ENCODE measurements around the gene IL1R2.

IL1R2 gene, protein sequence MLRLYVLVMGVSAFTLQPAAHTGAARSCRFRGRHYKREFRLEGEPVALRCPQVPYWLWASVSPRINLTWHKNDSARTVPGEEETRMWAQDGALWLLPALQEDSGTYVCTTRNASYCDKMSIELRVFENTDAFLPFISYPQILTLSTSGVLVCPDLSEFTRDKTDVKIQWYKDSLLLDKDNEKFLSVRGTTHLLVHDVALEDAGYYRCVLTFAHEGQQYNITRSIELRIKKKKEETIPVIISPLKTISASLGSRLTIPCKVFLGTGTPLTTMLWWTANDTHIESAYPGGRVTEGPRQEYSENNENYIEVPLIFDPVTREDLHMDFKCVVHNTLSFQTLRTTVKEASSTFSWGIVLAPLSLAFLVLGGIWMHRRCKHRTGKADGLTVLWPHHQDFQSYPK

DNA sequence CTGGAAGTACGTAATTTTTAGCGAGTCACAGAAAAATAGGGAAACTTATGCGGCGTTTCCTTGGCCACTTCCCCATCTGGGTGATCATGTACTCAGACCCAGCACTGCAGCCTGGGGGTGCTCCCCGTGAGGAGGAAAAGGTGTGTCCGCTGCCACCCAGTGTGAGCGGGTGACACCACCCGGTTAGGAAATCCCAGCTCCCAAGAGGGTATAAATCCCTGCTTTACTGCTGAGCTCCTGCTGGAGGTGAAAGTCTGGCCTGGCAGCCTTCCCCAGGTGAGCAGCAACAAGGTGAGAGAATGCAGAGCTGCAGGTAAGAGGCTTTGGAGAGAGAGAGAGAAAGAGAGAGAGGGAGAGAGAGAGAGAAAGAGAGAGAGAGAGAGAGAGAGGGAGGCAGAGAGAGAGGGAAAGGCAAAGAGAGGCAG is at the start of gene IL1R2:
TSS of gene IL1R2 (plus strand) at position 240 of the 425 bp plus-strand sequence. CDS start 16,616 bp downstream, outside the sequence.
- DNase-seq, result no peak

DNA sequence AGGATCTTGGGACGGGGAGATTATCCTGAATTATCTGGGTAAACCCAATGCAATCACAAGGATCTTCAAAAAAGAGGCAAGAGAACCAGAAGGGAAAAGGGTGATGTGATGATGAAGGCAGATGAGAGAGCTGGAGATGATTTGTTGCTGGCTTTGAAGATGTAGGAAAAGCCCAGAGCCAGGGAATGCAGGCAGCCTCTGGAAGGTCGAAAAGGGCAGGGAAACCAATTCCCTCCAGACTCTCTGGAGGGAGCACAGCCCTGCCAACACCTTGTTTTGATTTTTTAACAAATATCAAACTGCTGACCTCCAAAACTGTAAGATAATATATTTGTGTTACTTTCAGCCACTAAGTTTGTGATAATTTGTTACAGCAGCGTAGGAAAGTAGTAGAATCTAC is 48.9 kb upstream of the IL1R2 start:
- no peak for DNase-seq

DNA sequence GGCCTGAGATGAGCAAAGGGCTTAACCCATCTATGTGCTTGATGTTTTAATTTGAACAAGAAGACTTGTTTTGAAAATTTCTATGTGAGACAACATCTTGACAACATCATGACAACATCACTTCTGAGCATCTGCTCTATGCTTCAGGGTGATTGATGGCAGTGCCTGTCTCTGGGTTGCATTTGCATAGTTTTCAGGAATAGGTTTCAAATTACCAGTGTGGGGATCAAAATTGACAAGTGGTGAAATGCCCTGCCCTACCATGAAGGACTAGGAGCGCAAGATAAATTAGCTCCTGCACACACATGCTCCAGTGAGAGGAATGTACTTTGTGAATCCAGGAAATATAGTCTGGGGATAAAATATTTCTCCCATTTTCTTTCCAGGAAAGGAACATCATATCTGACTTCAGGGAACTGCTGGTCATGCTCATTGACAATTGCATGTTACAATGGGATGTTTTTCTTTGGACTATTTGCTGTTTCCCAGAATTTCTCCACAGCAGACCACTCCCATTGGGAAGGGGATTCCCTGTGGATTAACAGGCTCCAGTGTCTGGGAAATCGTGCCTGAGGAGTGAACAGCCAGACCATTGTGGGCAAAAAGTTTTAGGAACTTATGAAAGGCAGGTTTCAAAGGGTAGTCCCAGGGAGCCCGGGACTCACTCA is 45.3 kb upstream of the IL1R2 start:
- DNase-seq, result no peak

DNA sequence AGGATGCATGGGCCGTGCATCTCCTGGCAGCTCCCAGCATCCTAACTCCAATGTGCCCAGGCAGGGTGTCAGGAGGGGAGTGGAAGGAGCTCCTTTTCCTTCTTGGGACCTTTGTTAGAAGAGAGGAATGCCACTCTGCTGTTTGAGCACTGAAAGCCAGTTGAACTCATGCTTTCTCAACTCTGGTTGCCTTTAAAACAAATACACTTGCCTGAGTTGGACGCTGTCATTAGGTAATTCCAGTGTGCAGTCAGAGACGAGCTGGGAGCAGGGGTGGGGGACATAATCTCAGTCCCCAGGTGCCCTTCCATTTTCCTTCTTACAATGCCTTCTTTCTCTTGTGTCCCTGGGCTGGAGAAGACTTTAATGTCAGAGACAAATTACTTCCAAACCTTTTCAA is 44.4 kb upstream of the IL1R2 start:
- no peak for DNase-seq

DNA sequence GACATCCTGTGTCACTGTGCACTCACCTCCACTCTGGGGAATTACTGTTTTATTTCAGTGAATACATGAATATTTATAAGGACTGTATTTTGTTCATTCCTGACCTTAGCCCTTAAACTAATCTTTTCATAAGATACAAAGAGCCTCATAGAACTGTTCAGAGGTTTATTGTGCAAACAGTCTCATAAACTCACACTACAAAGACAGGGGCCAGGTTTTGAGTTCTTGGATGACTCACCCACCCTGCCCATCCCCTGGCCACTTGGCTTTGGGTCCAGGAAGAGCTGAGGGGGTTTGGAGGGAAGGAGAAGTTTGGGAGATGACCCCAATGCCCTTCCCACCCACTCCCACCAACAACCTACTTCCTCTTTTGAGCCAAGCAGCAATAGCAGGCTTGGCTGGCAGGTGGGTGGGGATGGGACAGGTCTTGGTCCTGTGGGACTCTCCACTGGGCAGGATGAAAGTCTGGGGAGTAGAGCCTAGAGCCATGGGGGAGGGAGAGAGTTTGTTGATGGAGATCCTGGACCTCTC is 43.1 kb upstream of the IL1R2 start:
- DNase-seq, result no peak

DNA sequence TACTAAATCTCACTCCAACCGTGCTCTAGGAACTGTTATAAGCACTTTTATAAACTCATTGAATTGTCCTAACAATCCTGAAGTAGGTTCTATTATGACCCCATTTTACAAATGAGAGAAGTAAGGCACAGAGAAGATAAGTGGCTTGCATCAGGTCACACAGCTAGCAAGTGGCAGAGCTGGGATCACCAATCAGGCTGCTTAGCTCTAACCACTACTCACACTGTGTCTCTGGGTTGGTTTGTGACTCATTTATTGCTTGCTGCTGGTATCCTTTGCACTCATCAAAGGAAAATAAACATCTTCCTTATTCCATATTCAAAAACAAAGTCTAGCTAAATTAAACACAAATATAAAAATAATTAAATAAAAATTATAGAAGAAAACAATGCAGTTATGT is 42.5 kb upstream of the IL1R2 start:
- no peak for DNase-seq

DNA sequence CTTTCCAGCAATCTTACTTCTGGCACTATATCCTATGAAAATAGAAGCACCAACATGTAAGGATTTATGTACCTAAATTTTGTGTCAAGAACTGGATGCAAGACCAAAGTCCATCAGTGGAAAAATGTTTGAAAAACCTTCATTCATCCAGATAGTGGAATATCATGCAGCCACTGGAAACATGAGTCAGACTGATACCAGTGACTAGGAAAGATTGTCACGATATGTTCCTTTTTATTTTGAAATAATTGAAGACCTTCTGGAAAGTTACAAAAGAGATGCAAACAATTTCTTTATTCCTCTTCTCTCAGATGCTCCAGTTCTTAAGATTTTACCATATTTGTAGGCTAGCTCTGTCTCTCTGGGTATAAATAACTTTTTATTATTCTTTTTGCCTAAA is 40.5 kb upstream of the IL1R2 start:
- no peak for DNase-seq

DNA sequence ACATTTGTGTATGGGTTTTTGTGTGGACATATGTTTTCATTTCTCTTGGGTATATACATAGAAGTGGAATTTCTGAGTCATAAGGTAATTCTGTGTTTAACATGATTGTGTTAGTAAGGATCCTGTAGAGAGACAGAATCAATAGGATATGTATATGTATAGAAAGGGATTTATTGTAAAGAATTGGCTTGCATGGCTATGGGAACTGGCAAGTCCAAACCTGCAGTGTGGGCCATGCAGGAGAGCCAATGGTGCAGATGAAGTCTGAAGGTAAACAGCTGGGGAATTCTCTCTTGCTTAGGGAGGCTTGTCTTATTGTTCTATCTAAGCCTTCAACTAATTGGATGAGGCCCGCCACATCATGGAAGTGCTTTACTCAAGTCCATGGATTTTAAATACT is 39.2 kb upstream of the IL1R2 start:
- no peak for DNase-seq

DNA sequence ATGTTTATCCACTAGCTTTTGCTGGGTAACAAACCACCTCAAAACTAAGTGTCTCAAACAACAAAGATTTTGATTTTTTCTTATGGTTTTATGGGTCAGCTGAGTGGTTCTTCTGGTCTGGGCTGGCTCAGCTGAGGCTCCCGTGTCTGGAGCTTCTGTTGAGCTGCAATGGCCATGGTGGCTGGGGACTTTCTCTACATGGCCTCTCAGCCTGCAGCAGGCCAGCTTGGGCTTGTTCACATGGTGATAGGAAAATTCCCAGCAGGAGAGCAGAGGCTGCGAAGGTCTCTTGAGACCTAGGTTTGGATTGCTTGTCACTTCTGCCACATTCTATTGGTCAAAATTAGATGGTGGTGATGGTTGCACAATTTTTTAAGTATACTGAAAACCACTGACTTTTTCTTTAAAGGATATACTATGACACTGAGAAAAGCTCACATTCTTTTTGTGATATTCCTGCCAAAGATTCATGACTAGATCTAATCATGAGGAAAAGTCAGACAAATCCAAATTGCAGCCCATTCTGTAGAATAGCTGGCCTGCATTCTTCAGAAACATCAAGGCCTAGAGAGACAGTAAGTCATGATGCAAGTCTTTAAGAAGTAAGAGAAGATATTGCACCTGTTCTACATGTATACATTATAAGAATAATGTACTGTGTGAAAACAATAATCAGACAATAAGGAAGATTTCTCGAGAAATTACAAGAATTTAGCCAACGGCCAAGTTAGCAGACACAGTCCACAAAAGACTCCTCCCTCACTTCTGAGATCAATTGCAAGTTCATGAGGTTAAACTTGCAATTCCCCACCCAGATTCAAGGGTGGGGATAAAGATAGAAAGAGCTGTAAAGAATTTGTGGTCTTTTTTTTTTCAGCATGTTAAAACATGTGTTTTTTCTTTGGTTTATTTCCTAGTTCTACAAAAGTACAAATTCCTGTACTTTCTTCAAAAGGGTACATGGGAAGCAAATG is 35.0 kb upstream of the IL1R2 start:
- no peak for DNase-seq

DNA sequence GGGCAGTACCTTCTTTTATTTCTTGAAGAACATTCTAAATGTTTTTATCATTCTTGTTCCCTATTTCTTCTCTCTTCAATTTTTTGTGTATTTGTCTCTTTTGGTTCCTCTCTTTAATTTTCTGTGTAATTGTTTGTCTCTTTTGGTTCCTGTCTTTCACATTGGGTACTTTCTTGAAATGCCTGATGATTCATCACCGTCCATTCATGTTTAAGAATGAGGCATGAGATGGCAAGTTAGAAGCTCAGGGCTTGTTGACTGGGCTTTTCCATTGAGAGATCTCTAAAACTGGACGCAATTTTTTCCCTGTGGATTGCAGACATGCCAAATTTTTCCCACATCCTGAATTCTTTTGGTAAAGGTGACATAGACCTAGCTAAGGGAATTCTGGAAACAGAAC is 33.7 kb upstream of the IL1R2 start:
- DNase-seq, result no peak

DNA sequence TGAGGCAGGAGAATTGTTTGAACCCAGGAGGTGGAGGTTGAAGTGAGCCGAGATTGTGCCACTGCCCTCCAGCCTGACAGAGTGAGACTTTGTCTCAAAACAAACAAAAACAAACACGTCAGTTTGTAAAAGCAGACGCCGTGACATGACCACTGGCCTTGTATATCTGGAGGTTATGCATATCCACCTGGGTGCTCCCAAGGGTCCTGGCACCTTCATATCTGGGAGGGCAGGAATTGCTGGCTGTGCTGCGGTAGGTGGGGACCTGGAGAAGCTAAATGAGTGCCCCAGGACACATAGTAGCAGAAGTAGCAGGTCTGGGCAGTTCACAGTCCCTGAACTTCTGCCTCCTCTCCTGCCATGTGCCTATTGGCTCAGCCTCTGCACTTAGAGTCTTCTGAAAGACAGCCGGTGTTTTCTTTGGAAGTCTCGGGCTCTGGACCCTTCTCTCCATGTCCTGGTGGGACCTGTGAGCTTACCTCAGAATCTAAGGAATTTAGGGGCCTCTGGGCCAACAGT is 30.9 kb upstream of the IL1R2 start:
- DNase-seq, result no peak

DNA sequence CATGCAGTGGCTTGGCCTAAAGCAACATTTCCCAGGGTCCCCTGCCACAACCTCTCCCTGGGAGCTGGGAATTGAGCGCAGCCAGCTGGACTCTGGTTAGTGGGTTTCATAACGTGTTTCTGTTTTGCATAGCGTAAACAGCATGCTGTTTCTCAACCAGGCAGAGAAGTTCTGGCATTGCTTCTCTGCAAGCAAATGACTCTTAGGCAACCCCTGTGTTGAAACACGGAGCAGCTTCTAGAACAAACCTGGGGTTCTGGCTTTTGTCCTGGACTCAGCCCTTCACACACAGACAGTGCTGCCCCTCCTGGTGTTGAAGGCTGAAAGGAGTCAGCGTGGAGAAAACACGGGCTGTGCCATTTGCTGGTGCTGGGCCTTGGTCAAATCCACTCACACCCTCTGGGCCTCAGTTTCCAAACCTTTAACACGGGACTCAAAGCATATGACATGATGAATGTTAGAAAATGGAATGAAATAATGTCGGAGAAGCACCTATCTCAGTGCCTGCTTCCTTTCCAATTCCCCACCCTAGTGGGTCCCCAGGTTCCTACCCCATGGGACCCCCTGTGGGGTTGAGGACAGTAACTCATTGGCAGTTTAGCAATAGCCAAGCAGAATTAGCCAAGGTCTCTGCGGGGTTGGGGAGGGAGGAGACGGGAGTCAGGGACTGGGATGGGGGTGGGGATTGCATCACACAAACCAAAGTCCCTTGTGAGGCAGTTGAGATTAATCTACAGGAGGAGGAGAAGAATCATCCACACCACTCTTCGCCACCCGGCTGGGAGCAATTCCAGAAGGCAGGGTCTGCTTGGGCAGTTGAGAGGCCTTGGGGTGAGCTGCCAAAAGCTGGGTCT is 30.2 kb upstream of the IL1R2 start:
- no peak for DNase-seq

DNA sequence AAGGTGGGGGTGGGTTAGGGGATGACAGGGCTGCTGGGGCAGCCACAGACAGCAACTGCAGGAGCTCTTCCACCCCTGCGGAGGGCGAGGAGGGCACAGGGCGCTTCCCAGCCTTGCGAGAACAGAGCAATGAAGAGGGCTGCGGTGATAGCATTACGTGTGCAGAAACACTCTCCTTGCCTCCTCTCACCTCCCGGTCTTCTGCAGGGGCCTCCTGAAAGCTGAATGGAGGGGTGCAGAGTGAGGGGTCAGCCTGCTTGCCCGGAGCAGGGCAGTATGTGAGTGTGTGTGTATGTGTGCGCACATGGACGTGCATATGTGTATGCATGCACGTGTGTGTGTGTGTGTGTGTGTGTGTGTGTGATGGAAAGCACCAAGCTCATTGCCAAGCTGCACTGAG is 29.5 kb upstream of the IL1R2 start:
- DNase-seq, result no peak

DNA sequence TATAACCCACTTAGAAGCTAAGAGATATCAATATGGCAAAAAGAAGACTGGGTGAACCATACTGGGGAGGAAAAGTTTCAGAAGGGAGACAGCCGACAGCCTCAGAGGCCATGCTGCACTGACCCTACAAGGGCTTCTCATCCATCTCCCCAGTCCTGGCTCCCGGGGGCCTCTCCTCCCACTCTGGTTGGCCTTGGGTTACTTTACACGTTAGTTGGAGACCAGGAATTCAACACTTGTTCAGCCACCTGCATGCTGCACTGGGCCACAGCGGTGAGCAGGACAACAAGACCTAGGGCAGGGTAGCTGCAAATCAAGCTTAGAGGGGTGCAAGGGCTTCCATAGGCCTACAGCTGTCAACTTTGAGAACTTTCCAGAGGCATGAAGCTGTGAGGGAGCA is 28.6 kb upstream of the IL1R2 start:
- no peak for DNase-seq

DNA sequence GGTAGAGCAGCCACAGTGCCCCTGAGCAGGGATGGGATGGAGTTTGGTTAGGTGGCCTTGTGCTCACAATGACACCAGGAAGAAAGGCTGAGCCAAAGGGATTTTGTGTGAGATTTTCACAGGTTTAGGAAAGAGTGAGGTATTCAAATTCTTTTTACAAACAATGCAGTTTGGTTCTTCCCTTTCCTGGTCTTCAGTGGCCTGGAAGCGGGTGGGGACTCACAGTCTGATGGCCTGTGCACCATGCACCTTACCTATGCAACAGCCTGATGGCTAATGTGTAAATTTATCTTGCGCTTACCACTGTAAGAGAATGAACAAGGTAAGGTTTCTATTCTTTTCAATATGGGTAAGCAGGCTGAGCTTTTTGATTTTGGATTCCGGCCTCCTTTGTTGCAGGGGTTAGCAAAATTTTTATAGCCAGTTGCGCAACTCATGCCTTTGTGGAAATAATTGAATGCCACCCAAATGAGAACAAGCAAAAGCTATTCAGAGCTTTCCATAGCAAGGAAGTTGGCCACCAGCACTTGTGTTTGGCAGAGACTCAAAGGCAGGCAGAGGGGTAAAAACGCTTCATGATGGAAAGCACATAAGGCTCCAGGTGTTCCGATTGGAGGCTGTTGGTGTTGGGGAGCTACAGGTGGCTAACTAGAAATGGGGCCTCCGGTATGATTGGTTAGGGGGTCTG is 23.8 kb upstream of the IL1R2 start:
- no peak for DNase-seq

DNA sequence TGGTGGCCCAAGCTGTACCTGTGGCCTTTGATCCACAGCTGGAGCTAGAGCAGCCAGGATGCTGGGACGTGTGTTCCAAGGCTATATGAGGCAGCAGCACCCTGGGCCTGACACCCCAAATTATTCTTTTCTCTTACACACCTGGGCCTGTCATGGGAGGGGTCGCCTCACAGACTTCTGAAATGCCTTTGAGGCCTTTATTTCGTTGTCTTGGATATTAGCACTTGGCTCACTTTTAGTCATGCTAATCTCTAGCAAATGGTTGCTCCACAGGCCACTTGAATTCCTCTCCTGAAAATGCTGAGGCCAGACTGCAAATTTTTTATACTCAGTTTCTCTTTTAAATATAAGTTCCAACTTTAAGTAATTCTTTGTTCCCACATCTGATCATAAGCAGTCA is 22.0 kb upstream of the IL1R2 start:
- DNase-seq, result no peak

DNA sequence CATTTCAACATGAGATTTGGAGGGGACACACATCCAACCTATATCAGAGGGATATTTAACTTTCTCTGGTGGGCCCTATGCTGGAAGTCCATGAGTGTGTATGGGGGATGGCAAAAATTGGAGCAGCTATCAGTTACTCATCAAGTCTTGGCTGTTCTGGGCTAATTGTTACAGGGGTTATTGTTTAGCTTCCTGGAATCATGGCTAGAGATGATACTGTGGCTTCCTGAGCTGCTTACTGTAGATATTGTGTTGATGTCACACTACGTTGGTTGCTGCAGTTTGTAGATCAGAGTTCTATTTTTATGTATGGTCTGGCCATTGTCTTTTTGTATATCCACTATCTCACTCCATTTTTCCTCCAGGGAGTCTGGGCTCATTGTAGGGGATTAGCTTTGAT is 20.9 kb upstream of the IL1R2 start:
- no peak for DNase-seq

DNA sequence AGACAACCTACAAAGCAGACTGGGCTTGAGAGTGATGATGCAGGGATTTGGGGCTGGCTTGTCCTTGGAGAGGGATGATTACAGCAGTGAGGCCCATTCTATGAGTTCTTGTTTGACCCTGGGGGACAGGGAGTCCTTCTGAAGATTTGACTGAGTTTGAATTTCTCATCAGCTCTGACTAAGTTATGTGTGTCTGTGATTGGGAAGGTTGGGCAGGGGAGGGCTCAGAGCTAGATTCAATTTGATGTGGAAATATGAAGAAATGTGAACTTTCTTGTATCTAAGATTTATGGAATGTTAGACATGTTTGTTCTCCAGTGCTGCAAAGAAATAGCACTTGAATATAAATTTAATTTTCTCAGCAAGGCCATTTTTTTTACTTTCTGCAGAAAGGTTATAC is 19.9 kb upstream of the IL1R2 start:
- DNase-seq, result no peak

DNA sequence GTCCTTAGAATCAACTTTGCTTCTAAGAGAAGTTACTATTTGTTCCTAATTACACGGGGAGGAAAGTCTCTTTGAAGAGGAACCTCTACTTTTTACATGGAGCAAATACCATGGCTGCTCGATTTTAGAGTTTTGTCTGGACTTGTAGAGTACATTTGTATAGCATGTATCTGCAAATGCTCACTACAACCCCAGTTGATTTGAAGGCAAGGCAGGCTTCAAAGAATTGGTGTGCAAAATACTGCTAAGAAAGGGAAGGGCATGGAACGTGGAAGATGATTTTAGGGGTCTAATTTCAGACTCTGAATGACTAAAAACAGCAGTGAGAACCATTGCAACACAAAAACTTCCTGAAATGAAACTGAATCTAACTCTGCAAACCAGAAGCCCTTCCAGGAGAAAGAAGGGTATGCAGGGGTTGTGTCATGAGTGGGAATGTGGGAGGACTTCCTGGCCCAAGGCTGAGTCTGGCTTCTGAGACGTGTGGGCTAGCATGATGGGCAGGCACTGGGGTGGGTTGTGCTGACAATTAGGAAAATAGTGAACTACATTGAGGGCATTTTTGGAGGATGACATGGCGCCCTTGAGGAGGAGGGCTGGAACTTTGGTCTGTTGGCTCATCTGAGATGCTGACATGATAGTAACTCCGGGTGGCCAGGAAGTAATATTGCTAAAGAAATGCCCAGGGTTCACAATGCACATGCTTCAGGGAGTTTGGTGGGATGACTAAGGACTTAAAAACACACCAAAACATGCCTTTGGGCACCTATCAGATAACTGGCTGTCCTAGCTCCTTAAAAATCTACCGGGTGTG is 18.9 kb upstream of the IL1R2 start:
- DNase-seq, result no peak

DNA sequence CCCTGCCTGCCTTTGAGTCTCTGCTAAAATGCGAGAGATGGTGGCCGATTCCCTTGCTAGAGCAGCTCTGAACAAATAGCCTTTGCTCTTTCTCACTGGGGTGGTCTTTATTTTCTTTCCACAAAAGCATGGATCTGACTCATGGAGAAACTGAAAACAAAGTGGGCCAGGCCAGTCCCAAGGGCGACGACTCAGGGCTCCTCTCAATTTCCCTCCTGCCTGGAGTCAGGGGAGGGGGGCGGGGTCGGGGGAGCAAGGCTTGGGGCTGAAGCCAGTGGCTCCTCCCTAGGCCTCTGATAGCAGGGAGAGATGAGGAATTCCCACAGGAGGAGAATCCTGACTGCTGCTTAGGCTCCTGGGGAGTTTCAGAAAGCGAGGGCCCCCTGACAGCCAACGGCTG is 17.1 kb upstream of the IL1R2 start:
- no peak for DNase-seq
